T47D (cell line): Measurements from ENCODE around the gene DQX1.

Experiments used
- DNase-seq, 2 experiments: peaks; one replicate each; pipeline versions ENCODE4 v3.0.0 to v3.0.0-alpha.2; 2011 to 2012; ENCODE audit warnings: low read depth in 1 of 2, low spot score in 1 of 2
- JUND ChIP-seq: IDR thresholded peaks from 2 replicates; pipeline ENCODE4 v1.6.1; 2012; ENCODE audit warnings: low read depth
- in situ Hi-C: cut with HindIII; loops from 2 replicates; pipeline ENCODE4 v1.10.0; 2016; ENCODE audit warnings: low sequenced_read_pairs, low pct_unique_long_range_greater_than_20kb

Gene DQX1

DNA sequence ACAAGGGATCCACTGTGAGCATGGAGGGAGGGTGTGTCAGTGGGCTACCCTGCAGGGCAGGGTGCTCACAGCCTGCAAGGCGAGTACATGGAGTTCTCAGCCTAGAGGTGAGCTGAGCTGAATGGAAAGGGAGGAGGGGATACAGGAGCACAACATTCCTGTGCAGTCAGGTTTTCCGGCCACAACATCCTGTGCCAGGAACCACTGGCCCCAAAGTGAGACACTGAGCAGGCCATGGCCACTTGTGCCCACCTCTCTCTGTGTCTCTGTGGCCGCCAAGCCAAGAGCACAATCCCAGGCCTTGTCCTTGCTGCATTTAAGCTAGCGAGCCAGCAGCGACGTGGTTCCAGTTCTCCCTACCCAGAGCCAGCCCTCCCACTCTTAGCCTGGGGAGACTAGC is 34.6 kb upstream of the DQX1 start:
- no peak for TF ChIP-seq JUND
- in situ Hi-C loops, result no loop called here
- DNase-seq, result peak in 1 of 2 experiments; percentile 88

DNA sequence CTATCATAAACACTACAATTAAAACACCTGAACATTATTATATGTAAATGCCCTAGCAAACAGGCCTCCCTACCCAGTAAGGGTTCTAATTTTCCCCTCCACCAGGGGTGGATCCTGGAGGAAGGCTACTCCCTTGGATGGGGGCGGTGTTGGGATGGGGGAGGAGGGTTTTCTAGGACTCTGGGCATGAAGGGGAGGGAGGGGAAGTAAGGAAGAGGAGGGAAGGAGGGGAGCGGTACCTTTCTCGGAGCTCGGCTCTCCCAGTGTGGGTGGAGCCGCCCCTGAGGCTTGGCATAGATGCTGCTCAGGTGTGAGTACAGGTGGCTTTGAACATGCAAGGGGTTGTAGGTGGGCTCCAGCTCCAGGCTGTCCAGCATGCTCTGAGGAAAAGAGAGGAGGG is 33.9 kb upstream of the DQX1 start:
- in situ Hi-C loops, result no loop called here
- no peak for TF ChIP-seq JUND
- DNase-seq, result peak in 1 of 2 experiments; percentile 71

DNA sequence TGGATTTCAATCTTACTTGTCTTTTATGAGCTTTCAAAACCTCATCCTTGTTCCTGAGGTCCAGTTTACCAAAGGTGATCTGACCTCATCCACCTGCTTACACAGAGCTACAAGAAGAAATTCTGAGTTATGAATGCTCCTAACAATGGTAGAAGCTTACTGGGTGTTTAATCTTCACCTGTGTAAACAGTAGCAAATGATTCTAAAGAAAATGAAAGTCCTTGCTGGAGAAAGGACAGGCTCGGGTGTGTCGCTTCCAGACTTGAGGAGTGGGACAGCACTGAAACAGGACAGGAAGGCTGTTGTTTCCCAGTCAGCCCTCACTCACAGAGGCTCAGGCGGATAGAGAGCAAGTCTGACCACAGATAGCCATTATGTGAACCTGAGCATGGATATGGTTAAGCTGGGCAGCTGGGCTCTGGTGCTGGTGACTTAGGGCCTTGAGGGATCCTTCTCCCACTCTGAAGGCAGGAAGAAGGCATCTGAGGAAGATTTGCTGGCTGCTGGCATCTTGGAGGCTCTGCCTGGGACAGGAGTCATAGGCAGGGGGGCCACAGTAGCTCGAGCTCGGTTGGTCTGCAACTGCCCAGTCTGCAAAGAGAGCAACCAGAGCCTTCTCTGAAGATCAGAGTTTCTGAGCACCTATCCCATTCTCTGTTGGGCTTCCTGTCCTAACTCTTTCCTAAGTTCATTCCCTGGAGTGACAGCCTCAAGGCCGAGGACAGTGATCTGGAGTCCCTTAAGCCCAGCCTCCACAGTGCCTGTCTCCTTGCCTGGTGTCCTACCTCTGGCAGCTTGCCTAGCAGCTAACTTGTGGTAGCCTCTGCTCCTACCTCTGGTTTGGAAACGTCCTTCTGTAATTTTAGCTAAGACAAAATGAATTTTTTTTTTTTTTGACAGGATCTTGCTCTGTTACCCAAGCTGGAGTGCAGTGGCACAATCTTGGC is 32.5 kb upstream of the DQX1 start:
- in situ Hi-C loops, result no loop called here
- DNase-seq, result peak in 1 of 2 experiments; percentile 68

DNA sequence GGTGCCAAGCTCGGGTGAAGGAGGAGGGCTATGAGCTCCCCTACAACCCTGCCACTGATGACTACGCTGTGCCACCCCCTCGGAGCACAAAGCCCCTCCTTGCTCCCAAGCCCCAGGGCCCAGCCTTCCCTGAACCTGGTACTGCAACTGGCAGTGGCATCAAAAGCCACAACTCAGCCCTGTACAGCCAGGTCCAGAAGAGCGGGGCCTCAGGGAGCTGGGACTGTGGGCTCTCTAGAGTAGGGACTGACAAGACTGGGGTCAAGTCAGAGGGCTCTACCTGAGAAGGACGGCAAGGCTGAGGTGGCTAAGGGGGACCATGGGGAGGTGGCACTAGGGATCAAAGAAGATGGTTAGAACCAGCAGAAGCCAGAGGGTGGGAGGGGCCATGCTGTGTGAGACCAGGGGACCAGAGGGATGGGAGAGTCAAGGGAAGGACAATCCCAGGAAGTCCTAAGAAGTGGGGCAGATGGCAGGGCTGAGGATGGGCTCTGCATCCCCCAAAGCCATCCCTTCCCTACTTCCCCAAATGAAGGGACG is 30.9 kb upstream of the DQX1 start:
- DNase-seq, result no peak
- in situ Hi-C loops, result no loop called here
- no peak for TF ChIP-seq JUND

More for the DNA sequence above, 32.5 kb upstream of the DQX1 start:
- no peak for TF ChIP-seq JUND

DNA sequence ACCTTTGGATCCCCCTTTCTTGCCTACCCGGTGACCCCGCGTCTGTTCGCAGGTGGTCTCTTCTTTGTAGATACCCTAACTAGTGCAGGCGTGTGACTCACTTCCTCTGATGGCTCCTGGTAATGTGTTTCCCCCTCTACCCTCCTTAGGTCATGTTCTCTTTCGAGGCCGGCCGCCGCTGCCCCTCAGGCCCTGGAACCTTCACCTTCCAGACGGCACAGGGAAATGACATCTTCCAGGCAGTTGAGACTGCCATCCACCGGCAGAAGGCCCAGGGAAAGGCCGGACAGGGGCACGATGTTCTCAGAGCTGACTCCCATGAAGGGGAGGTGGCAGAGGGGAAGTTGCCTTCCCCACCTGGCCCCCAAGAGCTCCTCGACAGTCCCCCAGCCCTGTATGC is 30.1 kb upstream of the DQX1 start:
- in situ Hi-C loops, result no loop called here
- no peak for TF ChIP-seq JUND

DNA sequence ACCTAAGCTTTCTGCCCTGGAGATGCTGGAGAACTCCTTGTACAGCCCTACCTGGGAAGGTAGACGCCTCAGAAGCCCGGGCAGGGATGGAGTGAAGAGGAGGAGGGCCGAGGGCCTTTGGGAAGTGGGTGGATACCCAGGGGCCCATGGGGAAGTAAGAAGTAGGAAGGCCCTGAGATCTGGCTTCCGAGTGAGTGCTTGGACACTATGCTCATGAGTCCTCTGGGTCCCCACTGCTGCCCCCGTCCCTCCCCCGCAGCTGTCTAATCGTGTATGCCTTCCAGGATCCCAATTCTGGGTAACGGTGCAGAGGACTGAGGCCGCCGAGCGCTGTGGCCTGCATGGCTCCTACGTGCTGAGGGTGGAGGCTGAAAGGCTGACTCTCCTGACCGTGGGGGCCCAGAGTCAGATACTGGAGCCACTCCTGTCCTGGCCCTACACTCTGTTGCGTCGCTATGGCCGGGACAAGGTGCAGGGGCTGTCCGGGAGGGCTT is 29.6 kb upstream of the DQX1 start:
- TF ChIP-seq JUND, result no peak
- in situ Hi-C loops, result no loop called here
- no peak for DNase-seq

More for the DNA sequence above, 30.1 kb upstream of the DQX1 start:
- DNase-seq, result no peak

DNA sequence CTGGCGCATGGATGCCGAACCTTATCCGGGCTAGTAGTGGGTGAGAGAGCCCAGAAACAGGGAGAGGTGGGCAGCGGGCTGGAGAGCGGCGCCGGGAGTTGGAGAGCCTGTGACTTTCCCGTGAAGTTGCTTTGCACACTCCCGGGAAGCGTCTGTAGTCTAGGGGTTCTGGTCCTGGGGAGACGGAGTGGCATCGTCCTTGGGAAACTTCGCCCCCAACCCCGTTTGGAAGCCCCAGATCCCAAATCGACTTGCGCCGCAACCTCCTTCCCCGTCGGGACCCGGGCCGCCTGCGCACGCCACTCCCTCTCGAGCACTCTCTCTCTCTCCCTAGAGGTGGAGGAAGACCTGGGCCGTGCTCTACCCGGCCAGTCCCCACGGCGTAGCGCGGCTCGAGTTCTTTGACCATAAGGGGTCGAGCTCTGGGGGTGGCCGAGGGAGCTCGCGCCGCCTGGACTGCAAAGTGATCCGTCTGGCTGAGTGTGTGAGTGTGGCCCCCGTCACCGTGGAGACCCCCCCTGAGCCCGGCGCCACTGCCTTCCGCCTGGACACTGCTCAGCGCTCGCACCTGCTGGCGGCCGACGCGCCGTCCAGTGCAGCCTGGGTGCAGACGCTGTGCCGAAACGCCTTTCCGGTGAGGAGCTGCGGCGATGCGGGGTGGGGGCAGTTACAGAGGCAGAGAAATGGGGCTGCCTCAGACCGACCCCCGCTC is 28.9 kb upstream of the DQX1 start:
- no peak for DNase-seq
- in situ Hi-C loops, result no loop called here
- TF ChIP-seq JUND, result no peak

DNA sequence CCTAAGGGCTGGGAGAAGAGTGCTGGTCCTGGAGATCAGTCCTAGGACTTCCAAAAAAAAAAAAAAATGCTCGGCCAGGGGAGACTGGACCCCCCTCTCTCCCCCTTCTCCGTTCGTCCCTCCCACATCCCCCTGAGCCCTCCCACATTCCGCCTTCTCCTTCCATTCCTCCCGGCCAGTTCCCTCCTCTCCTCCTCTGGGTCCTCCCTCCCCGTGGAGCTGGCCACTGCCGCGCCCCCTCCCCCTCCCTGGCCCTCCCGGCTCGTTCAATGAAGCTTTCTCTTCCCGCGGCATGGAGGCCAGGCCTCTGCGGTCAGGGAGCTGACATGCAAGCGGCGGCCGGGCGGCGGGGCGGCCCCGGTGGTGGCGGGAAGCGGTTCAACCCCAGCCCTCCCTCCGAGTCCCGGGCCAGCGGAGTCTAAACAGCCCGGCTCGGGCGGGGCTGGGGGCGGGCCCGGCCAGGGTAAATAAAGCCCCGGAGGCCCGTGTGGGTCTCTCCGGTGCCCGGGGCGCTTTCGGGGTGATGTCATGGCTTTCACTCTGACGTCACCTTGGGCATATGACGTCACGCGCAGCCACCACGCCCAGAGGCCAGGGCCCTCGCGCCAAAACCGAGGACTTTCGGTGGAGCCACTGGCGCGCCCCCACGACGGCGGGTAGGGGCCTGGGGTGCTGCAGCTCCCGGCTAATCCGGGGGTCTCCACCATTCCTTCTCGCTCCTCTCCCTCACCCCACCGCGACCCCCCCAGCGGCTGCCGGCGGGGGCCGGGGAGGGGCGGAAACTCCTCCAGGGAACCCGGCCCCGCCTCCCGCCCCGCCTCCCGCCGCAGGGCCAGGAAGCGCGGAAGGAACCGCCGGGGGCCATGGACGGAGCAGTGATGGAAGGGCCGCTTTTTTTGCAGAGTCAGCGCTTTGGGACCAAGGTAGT is 28.1 kb upstream of the DQX1 start, which contains the start of the genes DOK1 and LOXL3:
TSS of gene DOK1 (plus strand) at position 829 of the 928 bp plus-strand sequence. CDS start at position 864, 35 bp downstream.
TSS of gene LOXL3 (minus strand) at position 51 of the 928 bp plus-strand sequence. CDS start 1,308 bp downstream, outside the sequence.
- no peak for TF ChIP-seq JUND
- in situ Hi-C loops, result no loop called here
- DNase-seq, result peak; percentile 67 to 75

DNA sequence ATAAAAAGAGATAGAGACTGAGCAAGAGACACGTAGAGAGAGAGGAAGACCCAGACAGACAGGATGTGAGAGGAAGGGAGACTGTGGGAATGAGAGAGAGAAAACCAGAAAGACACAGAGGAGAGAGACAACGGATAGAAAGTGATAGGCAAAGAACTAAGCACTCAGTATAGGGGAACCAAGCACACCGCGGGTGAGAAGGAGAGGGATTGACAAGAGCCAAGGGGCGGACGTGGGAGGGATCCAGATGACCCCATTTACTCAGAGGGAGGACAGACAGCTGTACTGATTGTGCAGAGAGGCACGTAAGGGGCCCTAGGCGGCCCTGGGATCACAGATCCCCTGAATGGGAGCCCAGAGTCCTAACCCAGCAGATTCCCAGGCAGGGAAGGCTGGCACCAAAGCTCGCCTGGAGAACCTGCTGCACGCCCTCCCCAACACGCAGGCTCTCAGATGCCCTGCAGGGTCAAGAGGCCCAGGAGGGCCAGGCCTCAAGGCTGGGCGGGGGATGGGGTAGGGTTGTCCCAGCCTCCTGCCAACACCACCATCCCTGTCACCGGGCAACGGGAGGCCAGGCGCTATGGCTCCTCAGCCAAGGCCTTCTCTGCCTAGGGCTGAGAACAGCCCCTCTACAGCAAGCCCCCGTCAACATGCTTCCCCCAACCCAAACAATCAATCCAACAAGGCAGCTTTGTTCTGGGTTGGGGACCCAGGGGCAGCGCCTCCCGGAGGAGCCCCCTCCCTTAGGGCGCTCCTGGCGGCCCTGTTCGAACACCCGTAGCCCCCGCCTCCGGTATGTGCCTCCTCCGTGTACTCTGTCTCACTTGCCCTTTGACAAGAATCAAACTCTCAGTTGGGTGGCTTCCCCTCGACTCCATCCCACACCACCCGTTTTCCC is 27.1 kb upstream of the DQX1 start:
- in situ Hi-C loops, result no loop called here
- DNase-seq, result no peak
- no peak for TF ChIP-seq JUND

DNA sequence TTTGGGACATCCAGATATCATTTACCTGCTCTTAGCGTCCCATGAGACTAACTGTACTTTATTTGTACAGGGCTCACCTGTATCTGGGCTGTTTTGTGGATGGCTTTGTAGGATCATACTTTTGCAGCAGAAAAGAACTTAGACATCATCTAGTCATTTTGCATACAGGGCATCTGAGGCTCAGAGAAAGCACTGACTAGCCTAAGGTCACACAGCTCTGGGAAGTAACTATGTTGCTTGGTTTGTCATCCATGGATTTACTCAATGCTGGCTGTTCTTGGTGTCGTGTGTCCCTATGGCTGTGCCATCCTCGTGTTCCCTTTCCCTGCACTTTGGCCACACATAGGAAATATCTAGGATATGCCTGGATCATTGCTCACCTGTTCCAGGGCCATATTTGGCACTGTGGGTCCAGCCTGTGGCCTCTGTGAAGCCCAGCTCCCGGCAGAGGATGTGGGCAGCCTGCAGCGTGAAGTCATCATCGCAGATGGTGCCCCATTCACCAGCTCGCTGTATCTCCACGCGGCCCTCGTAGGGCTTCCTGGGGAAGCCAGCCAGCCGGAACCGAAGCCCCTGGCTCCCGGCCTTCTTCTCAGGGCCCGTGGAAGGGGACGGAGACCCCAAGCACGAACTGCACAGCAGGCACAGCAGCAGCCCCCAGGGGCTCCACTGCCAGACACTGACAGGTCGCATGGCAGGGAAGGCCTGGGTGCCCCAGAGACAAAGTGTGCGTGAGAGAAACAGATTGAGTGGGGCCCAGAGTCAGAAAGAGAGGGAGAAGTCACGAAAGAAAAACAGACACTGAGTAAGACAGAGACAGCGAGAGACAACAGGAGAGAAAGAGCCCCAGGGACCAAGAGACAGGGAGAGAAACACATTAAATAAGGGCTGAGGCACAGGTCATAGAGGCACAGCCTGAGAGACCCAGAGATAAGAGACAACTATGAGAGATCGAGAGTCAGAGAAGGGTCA is 26.2 kb upstream of the DQX1 start:
- in situ Hi-C loops, result no loop called here
- no peak for TF ChIP-seq JUND
- no peak for DNase-seq
